Activated CD4-positive, alpha-beta T cell treated with anti-CD3 and anti-CD28 coated beads, Interleukin-2, amount 10 ng/mL, durations not matched to agents 24 days and 14 days (primary cell): Measurements from ENCODE around the gene C2. TPM values are rescaled to one million over a fixed set of nuclear protein-coding genes. Genes with fewer than 3 reads are reported as not detected.
"Not testable (repeated sequence)": the region's sequence is repeated elsewhere in the genome, so short reads cannot be mapped to it uniquely, and the experiment has no call there.

ENCODE experiments used
- DNase-seq: peaks from one replicate; pipeline ENCODE4 v3.0.0; 2022
- H3K27ac Mint-ChIP-seq: one replicate; pipeline ENCODE4 v1.8.0; 2022; ENCODE audit warnings: mild to moderate bottlenecking, mixed read lengths
- H3K27me3 Mint-ChIP-seq: one replicate; pipeline ENCODE4 v1.8.0; 2022; ENCODE audit warnings: mixed read lengths
- H3K36me3 Mint-ChIP-seq: one replicate; pipeline ENCODE4 v1.8.0; 2022; ENCODE audit warnings: low read depth, mild to moderate bottlenecking, mixed read lengths
- H3K4me1 Mint-ChIP-seq: one replicate; pipeline ENCODE4 v1.8.0; 2021; ENCODE audit warnings: mixed read lengths
- H3K4me3 Mint-ChIP-seq: one replicate; pipeline ENCODE4 v1.8.0; 2022; ENCODE audit warnings: mild to moderate bottlenecking, moderate library complexity, mixed read lengths
- H3K9me3 Mint-ChIP-seq: one replicate; pipeline ENCODE4 v1.8.0; 2021; ENCODE audit warnings: mixed read lengths
- intact Hi-C: fragments of 100-400 bp; cut with micrococcal nuclease; formaldehyde crosslinking; loops from one replicate; pipeline ENCODE4 v1.15.1; 2023
- total RNA-seq: library from RNA; stranded (reverse); gene quantifications from 2 replicates; pipeline ENCODE4 v1.2.3, GENCODE V29; 2022

Gene C2
- total RNA-seq, 1 donor from 2014 or later = 0.30 TPM

DNA sequence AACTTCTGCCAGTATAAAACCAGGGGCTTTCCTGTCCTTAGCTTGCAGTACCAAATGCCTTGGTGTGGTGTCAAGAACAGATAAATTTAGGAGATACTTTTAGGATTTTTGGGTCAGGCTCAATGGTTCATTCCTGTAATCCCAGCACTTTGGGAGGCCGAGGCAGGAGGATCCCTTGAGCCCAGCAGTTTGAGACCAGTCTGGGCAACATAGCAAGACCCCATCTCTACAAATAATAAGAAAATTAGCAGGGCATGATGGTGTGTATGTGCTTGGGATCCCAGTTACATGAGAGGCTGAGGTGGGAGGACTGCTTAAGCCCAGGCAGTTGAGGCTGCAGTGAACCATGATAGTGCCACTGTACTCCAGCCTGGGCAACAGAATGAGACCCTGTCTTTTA, 22.5 kb upstream of the C2 start:
- Mint-ChIP-seq H3K4me1 (peaks cover 18% of the 10 kb centered on the region), H3K36me3 (peaks cover 2% of the 10 kb centered on the region), H3K4me3 (no peak overlapping the region), H3K9me3 (no peaks in the 10 kb centered on the region), H3K27me3 (peaks cover 6% of the 10 kb centered on the region), H3K27ac (no peak overlapping the region)
- no peak for DNase-seq
- intact Hi-C loops = no loop called here

DNA sequence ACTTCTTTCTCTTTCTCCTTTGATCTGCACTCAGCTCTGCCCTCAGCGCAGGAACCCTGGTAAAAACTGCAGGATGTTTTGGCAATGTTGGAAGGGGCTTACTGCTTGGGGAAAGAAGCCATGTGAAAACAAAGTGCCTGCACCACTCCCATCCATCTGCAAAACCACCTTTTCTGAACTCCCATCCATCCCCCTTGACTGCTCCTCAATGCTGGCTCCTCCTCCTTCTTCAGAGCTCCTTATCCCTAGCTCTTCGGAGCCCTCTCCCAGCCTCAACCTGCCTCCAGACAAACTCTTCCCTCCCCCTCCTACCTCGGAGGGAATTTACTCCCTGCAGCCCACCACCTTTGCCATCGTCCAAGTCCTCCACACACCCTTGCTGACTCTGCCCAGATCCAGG, 21.4 kb upstream of the C2 start:
- DNase-seq = no peak
- Mint-ChIP-seq H3K4me3 (no peak overlapping the region), H3K36me3 (peaks cover 2% of the 10 kb centered on the region), H3K4me1 (peaks cover 21% of the 10 kb centered on the region), H3K27me3 (peaks cover 6% of the 10 kb centered on the region), H3K9me3 (no peaks in the 10 kb centered on the region), H3K27ac (no peak overlapping the region)
- intact Hi-C loops = no loop called here

DNA sequence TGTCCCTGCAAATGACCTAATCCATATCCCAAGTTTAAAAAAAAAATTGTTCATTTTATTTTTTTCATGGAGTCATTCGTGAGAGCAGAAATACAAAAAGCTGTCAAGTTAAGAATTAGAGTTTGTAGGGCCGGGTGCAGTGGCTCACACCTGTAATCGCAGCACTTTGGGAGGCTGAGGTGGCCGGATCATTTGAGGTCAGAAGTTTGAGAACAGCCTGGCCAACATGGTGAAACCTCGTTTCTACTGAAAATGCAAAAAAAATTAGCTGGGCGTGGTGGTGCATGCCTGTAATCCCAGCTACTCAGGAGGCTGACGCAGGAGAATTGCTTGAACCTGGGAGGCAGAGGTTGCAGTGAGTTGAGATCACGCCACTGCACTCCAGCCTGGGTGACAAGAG, 20.8 kb upstream of the C2 start:
- H3K27me3 Mint-ChIP-seq, H3K4me3 Mint-ChIP-seq, H3K27ac Mint-ChIP-seq, H3K9me3 Mint-ChIP-seq, DNase-seq, intact Hi-C loops, H3K36me3 Mint-ChIP-seq: not testable (repeated sequence)
- peaks cover 20% of the 10 kb centered on the region for H3K4me1 Mint-ChIP-seq

DNA sequence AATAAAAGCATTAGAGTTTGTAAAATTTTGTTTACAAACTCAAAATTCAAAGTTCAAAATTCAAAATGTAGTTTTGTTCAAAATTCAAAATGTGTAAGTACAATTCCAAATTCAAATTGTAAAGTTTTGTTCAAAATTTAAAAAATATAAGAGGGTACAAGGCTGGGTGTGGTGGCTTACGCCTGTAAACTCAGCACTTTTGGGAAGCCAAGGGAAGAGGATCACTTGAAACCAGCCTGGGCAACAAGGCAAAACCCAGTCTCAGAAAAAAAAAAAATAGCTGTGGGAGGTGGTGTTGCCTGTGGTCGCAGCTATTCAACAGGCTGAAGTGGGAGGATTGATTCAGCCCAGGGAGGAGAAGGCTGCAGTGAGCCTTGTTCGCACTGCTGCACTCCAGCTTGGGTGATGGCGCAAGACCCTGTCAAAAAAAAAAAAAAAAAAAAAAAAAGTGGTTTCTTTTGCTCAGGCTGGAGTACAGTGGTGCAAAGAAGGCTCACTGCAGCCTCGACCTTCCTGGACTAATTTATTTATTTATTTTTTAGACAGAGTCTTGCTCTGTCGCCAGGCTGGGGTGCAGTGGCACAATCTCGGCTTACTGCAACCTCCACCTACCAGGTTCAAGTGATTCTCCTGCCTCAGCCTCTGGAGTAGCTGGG, 20.2 kb upstream of the C2 start:
- intact Hi-C loops = no loop called here
- Mint-ChIP-seq H3K36me3 (no peaks in the 10 kb centered on the region), H3K4me3 (no peak overlapping the region), H3K27ac (no peak overlapping the region), H3K4me1 (peaks cover 20% of the 10 kb centered on the region), H3K27me3 (peaks cover 6% of the 10 kb centered on the region), H3K9me3 (no peaks in the 10 kb centered on the region)
- DNase-seq = no peak

DNA sequence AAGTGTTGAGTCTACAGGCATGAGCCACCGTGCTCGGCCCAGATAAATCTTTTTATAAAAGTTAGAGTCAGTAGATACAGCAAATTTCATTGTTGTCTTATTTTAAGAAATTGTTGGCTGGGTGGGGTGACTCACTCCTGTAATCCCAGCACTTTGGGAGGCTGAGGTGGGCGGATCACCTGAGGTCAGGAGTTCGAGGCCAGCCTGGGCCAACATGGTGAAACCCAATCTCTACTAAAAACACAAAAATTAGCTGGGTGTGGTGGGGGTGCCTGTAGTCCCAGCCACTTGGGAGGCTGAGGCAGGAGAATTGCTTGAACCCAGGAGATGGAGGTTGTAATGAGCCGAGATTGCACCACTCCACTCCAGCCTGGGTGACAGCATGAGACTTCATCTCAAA, 19.3 kb upstream of the C2 start:
- H3K27ac Mint-ChIP-seq, intact Hi-C loops, H3K4me3 Mint-ChIP-seq, H3K36me3 Mint-ChIP-seq, H3K9me3 Mint-ChIP-seq, H3K27me3 Mint-ChIP-seq, DNase-seq: not testable (repeated sequence)
- peaks cover 11% of the 10 kb centered on the region for H3K4me1 Mint-ChIP-seq

DNA sequence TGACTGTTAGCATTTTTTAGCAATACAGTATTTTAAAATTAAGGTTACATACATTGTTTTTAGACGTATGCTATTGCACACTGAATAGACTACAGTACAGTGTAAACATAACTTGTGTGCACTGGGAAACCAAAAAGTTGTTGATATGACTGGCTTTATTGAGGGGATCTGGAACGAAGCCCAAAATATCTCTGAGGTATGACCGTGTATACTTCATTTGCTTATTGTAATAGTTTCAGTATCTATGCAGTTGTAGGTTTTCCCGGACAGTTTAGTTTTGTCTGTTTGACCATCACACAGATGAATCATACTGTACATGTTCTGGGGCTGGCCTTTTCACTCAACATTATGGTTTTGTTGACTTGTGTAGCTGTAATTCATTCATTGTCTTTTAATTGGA, 18.7 kb upstream of the C2 start:
- intact Hi-C loops = no loop called here
- Mint-ChIP-seq H3K27ac (no peak overlapping the region), H3K27me3 (no peaks in the 10 kb centered on the region), H3K36me3 (no peaks in the 10 kb centered on the region), H3K9me3 (no peaks in the 10 kb centered on the region), H3K4me3 (no peak overlapping the region), H3K4me1 (peaks cover 11% of the 10 kb centered on the region)
- DNase-seq = no peak

DNA sequence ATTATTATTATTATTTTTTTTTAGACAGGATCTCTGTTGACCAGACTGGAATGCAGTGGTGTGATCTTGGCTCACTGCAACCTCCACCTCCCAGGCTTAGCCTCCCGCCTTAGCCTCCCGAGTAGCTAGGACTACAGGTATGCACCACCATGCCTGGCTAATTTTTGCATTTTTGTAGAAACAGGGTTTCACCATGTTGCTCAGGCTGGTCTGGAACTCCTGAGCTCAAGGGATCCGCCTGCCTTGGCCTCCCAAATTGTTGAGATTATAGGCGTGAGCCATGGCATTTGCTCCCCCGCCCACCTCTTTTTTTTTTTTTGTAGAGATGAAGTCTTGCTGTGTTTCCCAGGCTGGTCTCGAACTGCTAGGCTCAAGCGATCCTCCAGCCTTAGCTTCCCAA, 18.2 kb upstream of the C2 start:
- H3K4me1 Mint-ChIP-seq = peaks cover 11% of the 10 kb centered on the region
- DNase-seq, H3K27me3 Mint-ChIP-seq, H3K4me3 Mint-ChIP-seq, H3K9me3 Mint-ChIP-seq, H3K36me3 Mint-ChIP-seq, intact Hi-C loops, H3K27ac Mint-ChIP-seq: not testable (repeated sequence)

DNA sequence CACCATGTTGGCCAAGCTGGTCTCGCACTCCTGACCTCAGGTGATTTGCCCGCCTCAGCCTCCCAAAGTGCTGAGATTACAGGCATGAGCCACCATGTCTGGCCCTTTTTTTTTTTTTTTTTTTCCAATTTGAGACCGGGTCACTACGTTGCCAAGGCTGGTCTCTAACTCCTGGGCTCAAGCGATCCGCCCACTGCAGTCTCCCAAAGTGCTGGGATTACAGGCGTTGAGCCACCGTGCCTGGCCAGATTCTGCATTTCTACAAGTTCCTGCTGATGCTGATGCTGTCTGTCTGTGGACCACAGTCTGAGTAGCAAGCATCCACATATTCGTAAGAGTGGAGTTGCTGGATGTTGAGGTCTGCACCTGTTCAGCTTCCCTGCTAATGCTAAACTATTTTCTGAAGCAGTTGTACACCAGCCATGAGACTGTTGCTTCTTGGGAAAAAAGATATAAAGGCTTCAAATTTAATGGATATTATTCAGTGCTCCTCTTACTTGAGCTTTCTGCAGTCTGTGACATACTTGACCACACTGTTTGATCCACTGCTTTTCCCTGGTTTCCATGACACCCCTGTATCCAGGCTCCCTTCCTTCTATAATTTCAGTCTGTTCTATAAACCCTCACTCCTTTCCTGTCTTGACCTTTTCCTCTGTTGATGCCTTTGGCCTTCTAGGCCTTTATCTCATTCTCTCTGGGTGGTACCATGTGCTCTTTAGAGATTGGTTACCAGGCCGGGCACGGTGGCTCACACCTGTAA, 15.5 kb upstream of the C2 start:
- Mint-ChIP-seq H3K27ac (no peak overlapping the region), H3K9me3 (no peaks in the 10 kb centered on the region), H3K27me3 (peaks cover 3% of the 10 kb centered on the region), H3K36me3 (no peaks in the 10 kb centered on the region), H3K4me3 (no peak overlapping the region), H3K4me1 (peaks cover 8% of the 10 kb centered on the region)
- no peak for DNase-seq
- intact Hi-C loops = no loop called here

DNA sequence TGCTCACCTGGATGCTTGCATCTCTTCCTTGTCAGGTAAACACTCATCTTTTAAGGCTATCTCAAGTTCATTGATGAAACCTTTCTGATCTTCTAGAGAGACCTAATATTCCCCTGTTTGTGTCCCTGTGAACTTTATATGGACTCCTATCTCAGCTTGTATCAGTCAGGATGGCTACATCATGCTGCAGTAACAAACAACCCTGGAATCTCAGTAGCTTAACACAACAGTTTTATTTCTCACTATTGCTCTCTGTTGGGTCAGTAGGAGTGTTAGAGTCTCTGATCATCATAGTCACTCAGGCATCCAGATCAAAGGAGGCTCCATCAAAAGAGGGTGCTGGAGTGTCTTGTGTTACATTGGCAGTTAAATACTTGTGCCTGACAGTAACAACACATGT, 12.2 kb upstream of the C2 start:
- Mint-ChIP-seq H3K27me3 (peaks cover 3% of the 10 kb centered on the region), H3K4me1 (peaks cover under 1% of the 10 kb centered on the region), H3K27ac (no peak overlapping the region), H3K9me3 (no peaks in the 10 kb centered on the region), H3K36me3 (no peaks in the 10 kb centered on the region), H3K4me3 (no peak overlapping the region)
- no peak for DNase-seq
- intact Hi-C loops = no loop called here

DNA sequence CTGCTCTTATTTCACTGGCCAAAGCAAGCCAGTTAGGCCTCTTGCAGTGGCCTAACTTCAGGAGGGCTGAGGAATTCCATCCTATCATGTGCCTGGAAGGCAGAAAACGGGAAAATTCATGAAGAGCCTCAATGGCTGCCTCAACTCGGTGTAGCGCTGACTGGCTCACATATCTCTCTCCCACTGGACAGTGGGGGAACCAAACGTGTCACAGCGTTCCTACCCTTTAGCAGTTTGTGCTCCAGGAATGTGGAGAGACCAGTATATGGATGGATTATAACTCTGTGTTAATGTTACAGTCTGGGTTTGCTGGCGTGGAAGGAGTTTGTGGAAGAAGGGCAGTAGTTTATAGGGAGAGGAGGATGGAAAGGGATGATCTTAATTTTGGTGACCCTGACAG, 11.8 kb upstream of the C2 start:
- no peaks in the 10 kb centered on the region for H3K4me1 Mint-ChIP-seq
- intact Hi-C loops = no loop called here
- peaks cover 3% of the 10 kb centered on the region for H3K27me3 Mint-ChIP-seq
- no peak overlapping the region for H3K27ac Mint-ChIP-seq
- H3K4me3 Mint-ChIP-seq = no peak overlapping the region
- H3K36me3 Mint-ChIP-seq = no peaks in the 10 kb centered on the region
- no peak for DNase-seq
- no peaks in the 10 kb centered on the region for H3K9me3 Mint-ChIP-seq

DNA sequence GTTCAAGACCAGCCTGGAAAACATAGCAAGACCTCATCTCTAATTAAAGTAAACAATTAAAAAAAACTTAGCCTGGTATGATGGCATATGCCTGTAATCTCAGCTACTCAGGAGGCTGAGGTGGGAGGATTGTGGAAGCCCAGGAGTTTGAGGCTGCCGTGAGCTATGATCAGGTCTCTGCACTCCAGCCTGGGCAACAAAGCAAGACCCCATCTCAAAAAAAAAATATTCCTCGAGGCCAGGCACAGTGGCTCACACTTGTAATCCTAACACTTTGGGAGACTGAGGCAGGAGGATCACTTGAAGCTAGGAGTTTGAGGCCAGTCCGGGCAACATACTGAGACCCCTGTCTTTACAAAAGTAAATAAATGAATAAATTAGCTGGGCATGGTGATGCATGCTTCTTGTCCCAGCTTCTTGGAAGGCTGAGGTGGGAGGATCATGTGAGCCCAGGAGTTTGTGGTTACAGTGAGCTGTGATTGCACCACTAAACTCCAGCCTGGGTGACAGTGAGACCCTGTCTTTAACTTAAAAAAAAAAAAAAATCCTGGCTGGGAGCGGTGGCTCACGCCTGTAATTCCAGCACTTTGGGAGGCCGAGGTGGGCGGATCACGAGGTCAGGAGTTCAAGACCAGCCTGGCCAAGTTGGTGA, 9.3 kb upstream of the C2 start:
- intact Hi-C loops = no loop called here
- H3K9me3 Mint-ChIP-seq = no peaks in the 10 kb centered on the region
- H3K27me3 Mint-ChIP-seq = peaks cover 3% of the 10 kb centered on the region
- no peaks in the 10 kb centered on the region for H3K36me3 Mint-ChIP-seq
- H3K4me3 Mint-ChIP-seq = no peak overlapping the region
- H3K27ac Mint-ChIP-seq = no peak overlapping the region
- H3K4me1 Mint-ChIP-seq = no peaks in the 10 kb centered on the region
- DNase-seq = no peak

DNA sequence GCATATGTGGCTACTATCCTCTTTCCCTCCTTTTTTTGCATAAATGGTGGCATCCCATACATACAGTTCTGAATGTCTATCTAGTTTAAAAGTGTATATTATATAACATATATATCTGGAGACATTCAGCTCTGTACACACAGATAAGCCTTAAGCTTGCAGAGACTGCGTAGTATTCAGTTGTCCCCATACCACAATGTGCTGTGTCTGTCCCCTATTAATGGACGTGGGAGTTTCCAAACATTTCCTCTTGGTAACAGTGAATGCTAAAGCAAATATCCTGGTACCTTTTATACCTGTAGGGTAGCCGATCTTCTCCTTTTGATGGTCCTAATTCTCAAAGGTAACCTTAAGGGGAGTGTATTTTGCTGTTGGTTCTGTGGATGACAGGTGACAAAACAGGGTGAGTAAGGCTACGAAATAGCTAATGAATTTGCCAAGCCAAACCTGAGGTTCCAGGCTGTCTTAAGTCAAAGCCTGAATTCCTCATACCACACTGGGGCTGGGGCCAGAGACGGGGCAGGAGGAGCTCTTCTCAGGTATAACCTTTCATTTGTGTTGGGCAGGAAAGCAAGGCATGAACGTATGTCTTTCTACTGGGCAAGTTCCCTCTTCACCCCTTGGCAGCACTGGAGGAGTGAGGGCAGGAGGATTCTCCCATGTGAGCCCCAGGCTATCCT, 7.8 kb upstream of the C2 start:
- no peak for DNase-seq
- H3K27me3 Mint-ChIP-seq = peaks cover 3% of the 10 kb centered on the region
- no peaks in the 10 kb centered on the region for H3K9me3 Mint-ChIP-seq
- intact Hi-C loops = no loop called here
- no peaks in the 10 kb centered on the region for H3K36me3 Mint-ChIP-seq
- no peak overlapping the region for H3K4me3 Mint-ChIP-seq
- H3K27ac Mint-ChIP-seq = no peak overlapping the region
- no peaks in the 10 kb centered on the region for H3K4me1 Mint-ChIP-seq

DNA sequence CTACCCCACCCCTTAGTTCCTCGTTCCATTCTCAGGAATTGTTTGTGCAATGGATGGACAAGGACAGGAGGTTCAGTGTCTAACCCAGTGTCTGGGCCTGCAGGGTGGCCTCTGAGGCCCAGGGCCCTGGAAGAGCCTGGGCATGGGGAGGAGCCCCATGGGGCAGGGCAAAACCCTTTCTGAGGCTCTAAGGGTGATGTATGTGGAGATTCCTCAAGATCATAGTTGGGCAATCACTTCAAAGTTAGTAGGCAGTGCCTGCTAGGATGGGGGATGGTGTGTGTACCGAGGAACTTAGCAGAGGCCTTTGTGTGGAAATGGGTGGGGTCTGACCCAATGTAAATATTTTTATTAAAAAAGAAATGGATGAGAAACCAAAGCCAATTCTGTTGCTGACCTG, 6.7 kb upstream of the C2 start:
- Mint-ChIP-seq H3K27me3 (peaks cover 2% of the 10 kb centered on the region), H3K4me1 (peaks cover 1% of the 10 kb centered on the region), H3K27ac (no peak overlapping the region), H3K36me3 (no peaks in the 10 kb centered on the region), H3K4me3 (no peak overlapping the region), H3K9me3 (no peaks in the 10 kb centered on the region)
- intact Hi-C loops = no loop called here
- DNase-seq = no peak

DNA sequence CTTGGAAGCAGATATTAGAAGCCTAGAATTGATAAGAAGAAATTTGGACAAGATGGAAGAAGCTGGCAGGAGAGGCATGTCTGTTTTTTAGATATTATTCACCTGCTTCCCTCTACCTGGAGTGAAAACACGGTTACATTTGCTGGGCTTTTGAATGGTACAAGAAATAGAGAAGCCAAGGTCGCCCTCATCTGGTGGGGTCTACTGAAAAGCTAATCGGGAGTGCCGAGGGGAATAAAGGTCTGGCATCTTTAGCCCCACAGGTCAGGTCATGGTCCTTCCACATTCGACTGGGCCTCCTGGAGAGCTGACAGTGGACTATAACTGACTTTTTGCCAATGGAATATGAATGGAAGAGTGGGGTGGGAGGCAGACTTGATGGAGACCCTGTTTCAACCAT, 4.6 kb upstream of the C2 start:
- intact Hi-C loops = no loop called here
- Mint-ChIP-seq H3K36me3 (no peaks in the 10 kb centered on the region), H3K27ac (no peak overlapping the region), H3K27me3 (peaks cover 2% of the 10 kb centered on the region), H3K4me3 (no peak overlapping the region), H3K9me3 (no peaks in the 10 kb centered on the region), H3K4me1 (peaks cover 1% of the 10 kb centered on the region)
- peak; percentile 65 for DNase-seq
